GM12878 (cell line): ENCODE measurements around the gene NSMCE4A. TPM values are rescaled to one million over a fixed set of nuclear protein-coding genes. Genes with fewer than 3 reads are reported as not detected.

ENCODE experiments used
- BCLAF1 ChIP-seq: fragments of 450-650 bp; IDR thresholded peaks from 2 replicates; pipeline ENCODE4 v1.6.1; 2017; ENCODE audit warnings: antibody characterized with exemption, mild to moderate bottlenecking, moderate library complexity
- CEBPZ ChIP-seq: fragments of 150-350 bp; IDR thresholded peaks from 2 replicates; pipeline ENCODE4 v1.6.1; 2016; ENCODE audit warnings: low read depth, low read length
- CHD4 ChIP-seq: fragments of 200-600 bp; sonication (generic); IDR thresholded peaks from 2 replicates; pipeline ENCODE4 v1.6.1; 2016; ENCODE audit warnings: mild to moderate bottlenecking
- HDAC2 ChIP-seq: fragments of 200-600 bp; sonication (generic); IDR thresholded peaks from 2 replicates; pipeline ENCODE4 v1.6.1; 2017
- IRF4 ChIP-seq: IDR thresholded peaks from 2 replicates; pipeline ENCODE4 v1.6.1; 2011; ENCODE audit warnings: low read depth, low read length
- TARDBP ChIP-seq: IDR thresholded peaks from 2 replicates; pipeline ENCODE4 v1.6.1; 2016; ENCODE audit warnings: borderline replicate concordance
- polyA plus RNA-seq, 11 experiments: library from polyadenylated mRNA; depleted of rRNA in 4 of 11; unstranded in 6 of 11; stranded (reverse) in 5 of 11; fragments of >200 nt; fragmentation: Nextera tagmentation in 4 of 11; fragmentation: Illumina TruSeq in 1 of 11; extraction: Ambion mirVana in 4 of 11; extraction: Trizol in 1 of 11; gene quantifications; 1 replicate in 1 of 11; 2 replicates in 10 of 11; pipeline versions ENCODE4 v1.2.1 to v1.2.3, GENCODE V29; 2011 to 2016; ENCODE audit warnings: inconsistent platforms in 2 of 11, missing spikeins in 2 of 11, low read depth in 1 of 11
- total RNA-seq, 4 experiments: library from RNA; depleted of rRNA in 3 of 4; stranded (reverse); fragments of >200 nt in 3 of 4; fragmentation: Illumina TruSeq in 1 of 4; extraction: Trizol in 1 of 4; gene quantifications; 2 replicates each; pipeline versions ENCODE4 v1.2.1 to v1.2.3, GENCODE V29; 2013 to 2021
- TF ChIP-seq, protein P1 (sequence below): fragments of 450-650 bp; IDR thresholded peaks from 2 replicates; pipeline ENCODE4 v1.6.1; 2016; ENCODE audit warnings: mild to moderate bottlenecking, moderate library complexity, borderline replicate concordance

The NSMCE4A gene
- total and polyA plus RNA-seq, 10 of the 15 experiments (the other 5 are each of a cell fraction or from before 2014, with no cell fraction given) = 14.2 to 105 (median 76.1) TPM

- TF ChIP-seq, protein P1, sequence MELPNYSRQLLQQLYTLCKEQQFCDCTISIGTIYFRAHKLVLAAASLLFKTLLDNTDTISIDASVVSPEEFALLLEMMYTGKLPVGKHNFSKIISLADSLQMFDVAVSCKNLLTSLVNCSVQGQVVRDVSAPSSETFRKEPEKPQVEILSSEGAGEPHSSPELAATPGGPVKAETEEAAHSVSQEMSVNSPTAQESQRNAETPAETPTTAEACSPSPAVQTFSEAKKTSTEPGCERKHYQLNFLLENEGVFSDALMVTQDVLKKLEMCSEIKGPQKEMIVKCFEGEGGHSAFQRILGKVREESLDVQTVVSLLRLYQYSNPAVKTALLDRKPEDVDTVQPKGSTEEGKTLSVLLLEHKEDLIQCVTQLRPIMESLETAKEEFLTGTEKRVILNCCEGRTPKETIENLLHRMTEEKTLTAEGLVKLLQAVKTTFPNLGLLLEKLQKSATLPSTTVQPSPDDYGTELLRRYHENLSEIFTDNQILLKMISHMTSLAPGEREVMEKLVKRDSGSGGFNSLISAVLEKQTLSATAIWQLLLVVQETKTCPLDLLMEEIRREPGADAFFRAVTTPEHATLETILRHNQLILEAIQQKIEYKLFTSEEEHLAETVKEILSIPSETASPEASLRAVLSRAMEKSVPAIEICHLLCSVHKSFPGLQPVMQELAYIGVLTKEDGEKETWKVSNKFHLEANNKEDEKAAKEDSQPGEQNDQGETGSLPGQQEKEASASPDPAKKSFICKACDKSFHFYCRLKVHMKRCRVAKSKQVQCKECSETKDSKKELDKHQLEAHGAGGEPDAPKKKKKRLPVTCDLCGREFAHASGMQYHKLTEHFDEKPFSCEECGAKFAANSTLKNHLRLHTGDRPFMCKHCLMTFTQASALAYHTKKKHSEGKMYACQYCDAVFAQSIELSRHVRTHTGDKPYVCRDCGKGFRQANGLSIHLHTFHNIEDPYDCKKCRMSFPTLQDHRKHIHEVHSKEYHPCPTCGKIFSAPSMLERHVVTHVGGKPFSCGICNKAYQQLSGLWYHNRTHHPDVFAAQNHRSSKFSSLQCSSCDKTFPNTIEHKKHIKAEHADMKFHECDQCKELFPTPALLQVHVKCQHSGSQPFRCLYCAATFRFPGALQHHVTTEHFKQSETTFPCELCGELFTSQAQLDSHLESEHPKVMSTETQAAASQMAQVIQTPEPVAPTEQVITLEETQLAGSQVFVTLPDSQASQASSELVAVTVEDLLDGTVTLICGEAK = no peak
- no peak for TF ChIP-seq CHD4
- no peak for TF ChIP-seq CEBPZ
- no peak for TF ChIP-seq TARDBP
- no peak for TF ChIP-seq HDAC2
- TF ChIP-seq BCLAF1 = no peak
- TF ChIP-seq IRF4 = no peak
Observed at GRCh38 chr10:122022276-122022675, 47.3 kb upstream of the NSMCE4A start (continued).
